ENCODE results near the gene CTNNA1.

GRCh38 chr5:138760448-138761110, 7.4 kb downstream of the CTNNA1 start:
- TF ChIP-seq, protein P1, sequence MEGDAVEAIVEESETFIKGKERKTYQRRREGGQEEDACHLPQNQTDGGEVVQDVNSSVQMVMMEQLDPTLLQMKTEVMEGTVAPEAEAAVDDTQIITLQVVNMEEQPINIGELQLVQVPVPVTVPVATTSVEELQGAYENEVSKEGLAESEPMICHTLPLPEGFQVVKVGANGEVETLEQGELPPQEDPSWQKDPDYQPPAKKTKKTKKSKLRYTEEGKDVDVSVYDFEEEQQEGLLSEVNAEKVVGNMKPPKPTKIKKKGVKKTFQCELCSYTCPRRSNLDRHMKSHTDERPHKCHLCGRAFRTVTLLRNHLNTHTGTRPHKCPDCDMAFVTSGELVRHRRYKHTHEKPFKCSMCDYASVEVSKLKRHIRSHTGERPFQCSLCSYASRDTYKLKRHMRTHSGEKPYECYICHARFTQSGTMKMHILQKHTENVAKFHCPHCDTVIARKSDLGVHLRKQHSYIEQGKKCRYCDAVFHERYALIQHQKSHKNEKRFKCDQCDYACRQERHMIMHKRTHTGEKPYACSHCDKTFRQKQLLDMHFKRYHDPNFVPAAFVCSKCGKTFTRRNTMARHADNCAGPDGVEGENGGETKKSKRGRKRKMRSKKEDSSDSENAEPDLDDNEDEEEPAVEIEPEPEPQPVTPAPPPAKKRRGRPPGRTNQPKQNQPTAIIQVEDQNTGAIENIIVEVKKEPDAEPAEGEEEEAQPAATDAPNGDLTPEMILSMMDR (conservative IDR thresholded peaks at IDR 0.05; ENCODE audit: low read length) = no peak
- TF ChIP-seq EZH2phosphoT487 (IDR thresholded peaks at IDR 0.05; ENCODE audit: borderline replicate concordance) = no peak
